Measurements from ENCODE around the gene SEC16A.
A peak's percentile ranks its signal among the peaks of the same experiment; 100 is the strongest.

SEC16A gene

GRCh38 chr9:136463578-136463977 is 19.3 kb downstream of the SEC16A start:
- no peak for DNase-seq (ENCODE audit: low read depth)

GRCh38 chr9:136462664-136463063 is 20.2 kb downstream of the SEC16A start:
- DNase-seq (ENCODE audit: low read depth), result no peak

- DNase-seq (ENCODE audit: low read depth), result no peak
Observed at GRCh38 chr9:136460772-136461325, 22.0 kb downstream of the SEC16A start.

DNA sequence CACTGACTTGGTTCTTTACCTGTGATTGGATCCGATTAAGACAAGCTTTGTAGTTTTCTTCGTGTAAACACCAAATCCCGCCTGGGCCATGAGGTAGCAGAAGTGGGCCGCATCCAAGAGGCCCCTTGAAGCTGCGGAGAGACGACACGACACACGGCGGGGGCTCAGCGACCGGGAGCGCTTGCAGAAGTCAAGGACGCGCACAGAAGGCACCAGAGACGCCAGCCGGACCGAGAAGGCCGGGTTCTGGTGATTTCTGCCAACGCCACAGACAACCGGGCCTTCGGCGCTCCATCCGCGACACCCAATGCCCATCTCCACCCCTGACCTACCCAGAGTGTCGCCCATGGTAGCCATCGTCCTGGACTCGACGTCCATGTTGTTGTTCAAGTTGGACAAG is 23.4 kb downstream of the SEC16A start:
- no peak for DNase-seq (ENCODE audit: low read depth)

DNA sequence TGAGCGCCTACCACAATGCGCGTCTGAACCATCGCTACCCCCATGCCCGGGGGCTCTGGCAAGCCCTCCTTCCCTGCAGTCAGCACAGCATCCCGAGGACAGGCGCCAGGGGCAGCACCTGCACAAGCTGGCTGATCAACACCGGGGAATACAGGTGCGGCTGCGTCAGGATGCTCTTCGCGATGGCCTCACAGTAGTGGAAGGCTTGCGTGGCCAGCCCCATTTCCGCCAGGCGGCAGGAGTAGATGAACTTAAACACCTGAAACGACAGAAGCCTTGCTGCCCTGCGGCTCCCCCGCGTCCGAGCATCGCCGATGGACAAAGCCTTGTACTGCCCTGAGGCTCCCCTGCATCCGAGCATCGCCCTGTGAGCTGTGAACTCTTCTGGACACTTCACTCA is 25.5 kb downstream of the SEC16A start:
- no peak for DNase-seq (ENCODE audit: low read depth)

GRCh38 chr9:136456258-136456657 is 26.6 kb downstream of the SEC16A start:
- DNase-seq (ENCODE audit: low read depth), result no peak

GRCh38 chr9:136455043-136456002 is 27.5 kb downstream of the SEC16A start:
- no peak for DNase-seq (ENCODE audit: low read depth)

DNA sequence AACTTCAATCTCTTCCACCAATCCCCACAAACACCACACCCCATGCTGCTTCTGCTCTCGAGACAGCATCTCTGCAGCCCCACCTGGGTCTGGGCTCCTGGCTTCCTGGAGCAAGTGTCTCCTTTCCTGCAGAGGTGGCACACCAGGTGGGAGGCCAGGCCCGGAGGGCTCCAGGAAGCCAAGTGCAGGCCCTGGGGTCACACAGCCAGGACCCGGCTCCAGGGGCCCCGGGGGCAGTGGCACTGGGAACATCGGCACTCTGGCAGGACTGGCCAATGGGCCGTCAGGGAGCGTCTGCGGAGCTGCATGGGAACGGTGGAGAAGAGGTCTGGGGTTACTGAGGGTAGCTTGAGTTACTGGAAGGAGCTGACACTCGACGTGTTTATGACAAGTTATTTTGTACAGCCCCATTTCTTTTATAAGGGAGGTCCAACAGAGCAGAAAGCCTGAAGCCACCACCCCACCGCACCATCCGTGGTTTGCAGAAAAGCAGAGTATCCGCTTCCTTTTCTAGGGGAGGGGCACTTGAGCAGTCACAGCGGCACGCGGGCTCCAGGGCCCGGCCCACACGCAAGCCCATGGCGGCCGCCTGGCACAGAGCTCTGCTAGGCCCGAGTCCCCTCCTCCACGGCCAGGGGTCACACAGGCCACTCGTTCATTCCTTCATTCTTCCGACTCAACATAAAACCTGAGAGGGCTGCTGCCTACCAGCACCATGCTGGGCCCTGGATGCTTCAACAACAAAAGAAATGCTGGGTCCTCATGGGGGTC is 28.6 kb downstream of the SEC16A start:
- DNase-seq (ENCODE audit: low read depth), result no peak

DNA sequence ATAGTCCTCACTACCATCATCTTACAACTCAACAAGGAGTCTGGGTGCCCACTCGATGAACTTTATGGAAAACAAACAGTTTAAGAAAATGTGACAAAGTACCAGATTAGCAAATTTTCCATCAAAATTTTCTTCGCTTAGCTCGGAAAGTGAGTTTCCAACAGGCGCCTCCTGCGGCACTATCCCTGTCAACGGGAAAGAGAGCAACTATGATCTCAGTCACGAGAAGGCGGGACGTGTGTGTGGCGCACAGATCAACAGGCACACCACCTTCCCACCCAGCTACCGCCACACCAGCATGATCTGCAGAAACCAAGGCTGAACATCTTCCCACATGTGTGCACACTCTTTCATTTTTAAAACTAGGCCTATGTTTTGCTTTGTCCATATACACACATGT is 29.5 kb downstream of the SEC16A start:
- no peak for DNase-seq (ENCODE audit: low read depth)

GRCh38 chr9:136451221-136451877 is 31.5 kb downstream of the SEC16A start:
- no peak for DNase-seq (ENCODE audit: low read depth)

- no peak for DNase-seq (ENCODE audit: low read depth)
Observed at GRCh38 chr9:136448655-136449054, 34.2 kb downstream of the SEC16A start.

DNA sequence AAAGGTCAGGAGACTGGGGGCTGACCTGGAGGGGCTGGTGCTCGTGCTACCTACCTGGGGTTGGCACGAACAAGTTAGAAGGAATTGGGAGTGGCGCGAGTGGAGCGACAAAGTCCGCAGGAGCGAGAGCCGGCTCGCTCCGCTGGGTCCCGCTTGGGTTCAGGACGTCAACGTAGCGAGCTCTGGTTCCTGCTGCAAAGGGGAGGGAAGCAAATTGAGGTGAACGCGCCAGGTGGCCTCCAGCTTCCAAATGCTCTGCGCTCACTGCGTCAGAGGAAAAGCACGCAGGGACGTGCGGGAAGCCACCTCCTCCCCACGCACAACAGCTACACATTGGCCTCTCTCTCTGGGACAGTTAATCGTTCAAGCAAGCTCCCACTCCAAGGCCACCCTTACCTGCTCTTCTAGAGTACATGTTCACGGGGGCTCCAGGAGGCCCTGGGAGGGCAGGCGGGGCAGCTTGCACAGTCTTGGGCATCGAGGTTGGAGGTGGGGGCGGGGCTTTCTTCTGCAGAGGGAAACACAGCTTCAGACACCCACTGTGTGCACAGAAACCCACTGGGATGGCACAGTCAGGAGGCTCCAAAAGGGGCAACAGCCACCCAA is 35.6 kb downstream of the SEC16A start:
- DNase-seq (ENCODE audit: low read depth), result no peak

- DNase-seq (ENCODE audit: low read depth), result no peak
Observed at GRCh38 chr9:136445799-136446198, 37.0 kb downstream of the SEC16A start.

DNA sequence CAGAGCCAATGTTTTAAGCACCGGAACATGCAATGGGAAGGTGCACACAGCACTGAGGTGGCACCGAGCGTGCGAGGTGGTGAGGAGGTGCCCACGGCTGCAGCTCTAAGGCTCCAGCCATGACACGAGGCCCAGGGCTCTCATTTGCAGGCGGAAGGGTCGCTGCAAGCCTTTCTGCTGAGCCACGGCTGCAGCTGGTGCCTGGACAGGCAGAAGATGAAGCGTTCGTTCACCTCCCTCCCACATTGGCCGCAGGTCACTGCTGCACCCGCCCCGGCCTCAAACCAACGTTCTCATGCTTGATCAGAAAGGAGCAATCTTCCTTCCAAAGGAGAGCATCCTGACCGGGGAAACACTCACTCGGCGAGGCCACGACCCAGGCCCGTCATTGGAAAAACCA is 38.7 kb downstream of the SEC16A start:
- DNase-seq (ENCODE audit: low read depth), result no peak

DNA sequence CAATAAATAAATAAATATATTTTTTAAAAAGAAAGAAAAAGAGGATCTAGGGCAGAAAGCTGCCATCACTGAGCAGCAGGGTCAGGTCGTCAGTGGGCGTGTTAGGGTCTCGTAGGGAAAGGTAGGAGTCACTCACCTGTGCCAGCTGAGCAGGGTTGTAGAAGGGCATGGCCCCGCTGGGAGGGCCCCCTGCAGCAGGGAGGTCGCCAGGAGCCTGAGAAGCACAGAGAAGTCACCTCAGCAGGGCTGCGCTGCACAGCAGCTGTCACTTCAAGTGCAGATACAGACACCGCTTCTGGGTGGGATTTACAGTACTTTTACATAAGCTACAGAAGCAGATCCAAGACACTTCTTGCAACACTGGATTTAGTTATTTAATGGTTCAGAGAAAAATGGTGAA is 39.2 kb downstream of the SEC16A start:
- DNase-seq (ENCODE audit: low read depth), result no peak

DNA sequence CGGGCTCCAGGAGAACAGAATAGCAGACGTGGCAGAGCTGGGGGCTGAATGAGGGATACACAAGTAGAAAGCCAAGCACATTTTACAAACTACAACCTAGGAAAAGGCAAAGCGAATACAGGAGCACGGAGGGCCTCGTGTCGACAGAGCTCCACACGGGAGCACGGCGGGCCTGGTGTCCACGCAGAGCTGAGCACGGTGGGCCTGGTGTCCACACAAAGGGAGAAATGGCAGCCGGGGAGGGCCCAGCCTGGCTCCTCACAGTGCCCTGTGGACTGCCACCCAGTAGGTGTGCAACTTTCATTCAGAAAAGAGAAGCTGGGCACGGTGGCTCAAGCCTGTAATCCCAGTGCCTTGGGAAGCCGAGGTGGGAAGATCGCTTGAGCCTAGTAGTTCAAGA is 39.8 kb downstream of the SEC16A start:
- no peak for DNase-seq (ENCODE audit: low read depth)

DNA sequence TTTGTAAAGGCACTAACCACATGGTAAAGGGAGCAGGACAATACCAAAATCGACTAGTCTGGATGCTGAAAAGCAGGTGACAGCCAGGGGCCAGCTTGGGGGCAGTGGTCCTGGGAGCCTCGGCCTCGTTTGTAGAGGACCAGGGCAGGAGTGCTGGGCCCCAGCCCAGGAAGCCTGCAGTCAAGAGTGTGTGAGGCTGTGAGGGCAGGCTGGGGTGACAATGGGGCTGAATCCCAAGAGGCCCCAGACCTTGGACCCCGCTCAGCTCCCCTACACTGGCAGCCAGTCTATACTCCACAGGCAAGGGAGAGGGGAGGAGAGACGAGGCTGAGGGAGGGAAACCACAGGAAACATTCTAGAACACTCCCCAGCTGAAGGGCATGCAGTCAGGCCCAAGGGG is 40.6 kb downstream of the SEC16A start:
- DNase-seq (ENCODE audit: low read depth), result no peak

DNA sequence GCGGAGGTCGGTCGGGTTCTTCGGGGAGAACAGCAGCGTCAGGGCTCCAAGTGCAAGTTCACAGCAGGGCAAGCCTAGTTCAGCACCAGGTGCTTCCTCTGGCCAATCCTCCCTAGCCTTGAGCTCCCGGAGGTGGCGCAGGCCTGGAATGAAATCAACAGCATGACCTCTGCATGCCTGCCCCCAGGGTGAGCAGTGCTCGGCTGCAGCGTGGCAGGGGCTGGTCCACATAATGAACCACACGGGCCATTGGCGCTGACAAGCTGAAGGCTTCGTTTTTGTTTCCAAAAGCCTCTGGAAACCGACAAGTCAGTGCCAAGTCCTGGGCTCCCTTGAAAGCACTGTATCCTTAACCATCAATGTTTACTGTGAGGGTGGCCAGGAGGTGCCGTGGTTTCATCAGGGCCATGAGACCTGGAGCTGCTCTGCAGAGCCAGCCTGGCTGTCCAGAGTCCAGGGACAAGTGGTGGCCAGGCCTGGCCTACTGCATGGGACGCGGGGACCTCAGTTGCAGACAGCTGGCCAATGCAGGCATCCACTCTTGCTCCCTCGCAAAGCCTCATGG is 41.1 kb downstream of the SEC16A start:
- DNase-seq (ENCODE audit: low read depth), result no peak

DNA sequence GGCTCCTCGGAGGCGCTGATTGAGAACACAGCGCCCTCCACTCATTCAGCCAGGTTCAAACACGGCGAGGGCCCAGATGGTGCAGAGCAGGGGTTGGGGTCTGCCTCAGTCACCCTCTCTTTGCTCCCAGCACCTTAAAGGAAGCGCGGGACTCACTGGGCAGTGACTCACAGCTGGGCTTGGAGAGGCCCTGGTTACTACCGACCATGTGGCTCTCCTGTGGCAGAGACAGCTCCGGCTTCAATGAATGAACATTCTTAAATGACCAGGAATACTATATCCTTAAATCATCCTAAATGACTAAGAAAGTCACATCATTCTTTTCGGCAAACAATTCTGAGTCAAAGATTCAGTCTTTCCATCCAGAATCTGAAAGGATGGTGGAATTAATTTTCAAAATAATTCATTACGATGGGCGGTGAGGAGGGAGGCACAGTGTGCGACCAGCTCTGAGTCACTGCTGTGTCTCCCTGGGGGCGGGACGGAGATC is 41.6 kb downstream of the SEC16A start:
- DNase-seq (ENCODE audit: low read depth), result no peak

DNA sequence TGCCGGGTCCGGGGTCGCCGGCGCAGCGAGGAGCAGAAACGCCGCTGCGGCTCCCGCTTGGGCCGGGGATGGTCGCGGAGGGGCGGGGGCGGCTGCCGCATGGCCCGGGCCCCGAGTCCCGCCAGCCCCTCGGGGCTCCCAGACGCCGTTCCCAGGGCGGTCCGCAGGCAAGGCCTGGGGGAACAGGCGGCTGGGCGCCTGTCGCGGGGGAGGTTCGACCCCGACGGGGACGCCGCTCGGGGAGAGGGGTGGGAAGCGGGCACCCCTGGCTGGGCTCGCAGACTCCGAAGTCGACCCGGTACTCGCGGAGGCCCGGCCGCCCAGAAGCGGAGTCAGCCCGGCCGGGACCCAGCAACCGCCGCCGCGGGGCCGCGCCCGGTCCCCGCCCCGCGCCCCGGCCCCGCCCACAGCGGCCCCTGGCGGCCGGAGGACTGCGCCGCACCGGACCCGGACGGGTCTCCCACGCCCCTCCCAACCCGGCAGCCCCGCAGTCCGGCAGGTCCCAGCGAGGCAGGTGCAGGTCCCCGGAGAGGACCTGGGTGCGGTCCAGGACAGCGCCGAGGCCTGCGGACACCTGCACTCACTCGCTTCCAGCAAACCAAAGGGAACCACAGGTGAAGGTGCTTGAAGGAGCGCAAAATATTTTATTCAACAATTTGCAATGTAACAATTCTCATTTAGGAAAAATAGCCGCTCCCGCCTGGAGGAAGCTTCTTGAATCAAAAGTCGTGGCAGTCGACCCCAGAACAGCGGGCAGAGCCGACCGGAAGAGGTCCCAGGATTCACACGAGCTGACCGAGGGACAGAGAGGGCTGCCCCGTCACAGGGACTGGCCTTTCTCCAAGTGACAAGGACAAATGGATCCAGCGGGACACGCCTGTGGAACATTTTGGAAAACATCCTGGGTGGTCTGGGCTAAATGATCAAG is 43.1 kb downstream of the SEC16A start, which contains the start of gene INPP5E:
INPP5E (minus strand) TSS at position 365 of the 928 bp plus-strand sequence. CDS start 426 bp downstream, outside the sequence.
- DNase-seq (ENCODE audit: low read depth), result peak; percentile 72
